Transverse colon (tissue), 4 donors: ENCODE results near the gene PCBP3. TPM values are rescaled to one million over a fixed set of nuclear protein-coding genes. Genes with fewer than 3 reads are reported as not detected.

Source experiments
- DNase-seq: peaks from one replicate; pipeline ENCODE4 v3.0.0-alpha.2; 2019
- H3K27ac ChIP-seq, 4 donors: fragments of 200-600 bp; sonication (generic); 2 replicates each; pipeline ENCODE4 v1.5.1; 2016 to 2018; ENCODE audit warnings: inconsistent platforms in 4 of 4
- H3K27me3 ChIP-seq: fragments of 200-600 bp; sonication (generic); 2 replicates; pipeline ENCODE4 v1.5.1; 2017; ENCODE audit warnings: inconsistent platforms
- H3K36me3 ChIP-seq, 4 donors: fragments of 200-600 bp; sonication (generic); 2 replicates each; pipeline ENCODE4 v1.5.1; 2017 to 2019; ENCODE audit warnings: inconsistent platforms in 4 of 4
- H3K4me1 ChIP-seq, 4 donors: fragments of 200-600 bp; sonication (generic); 2 replicates each; pipeline ENCODE4 v1.5.1; 2017 to 2020; ENCODE audit warnings: inconsistent platforms in 4 of 4
- H3K4me3 ChIP-seq, 4 donors: fragments of 200-600 bp; sonication (generic); 1 replicate in 1 of 4; 2 replicates in 3 of 4; pipeline versions ENCODE4 v1.5.1 to v1.6.1; 2017 to 2019; ENCODE audit warnings: inconsistent platforms in 4 of 4
- H3K9me3 ChIP-seq, 2 donors: fragments of 200-600 bp; sonication (generic); 2 replicates each; pipeline ENCODE4 v1.5.1; 2017 to 2019; ENCODE audit warnings: inconsistent platforms in 2 of 2
- EP300 ChIP-seq: sonication (generic); formaldehyde crosslinking; IDR thresholded peaks from one replicate; pipeline ENCODE4 v1.6.1; 2017; ENCODE audit warnings: antibody characterized with exemption, low read depth
- POLR2A ChIP-seq: fragments of 450-650 bp; IDR thresholded peaks from one replicate; pipeline ENCODE4 v1.6.1; 2016; ENCODE audit warnings: antibody characterized with exemption, mild to moderate bottlenecking, moderate library complexity
- POLR2AphosphoS5 ChIP-seq, 3 donors: sonication (generic); formaldehyde crosslinking; IDR thresholded peaks; one replicate each; pipeline ENCODE4 v1.6.1; 2016; ENCODE audit warnings: antibody characterized with exemption in 3 of 3
- WGBS, 2 donors: methylation state at CpG; one replicate each; pipeline ENCODE4 v1.1.5; 2018; ENCODE audit warnings: low coverage in 1 of 2; 5-methylcytosine and 5-hydroxymethylcytosine counted together
- in situ Hi-C, 4 donors: fragments of 200-750 bp; cut with MboI; loops; one replicate each; pipeline versions ENCODE4 v1.15.0 to v1.15.1; 2017; ENCODE audit warnings: low sequenced_read_pairs in 3 of 4, low pct_ligation_motif_present in 1 of 4, low pct_unique_long_range_greater_than_20kb in 1 of 4
- intact Hi-C: fragments of 100-400 bp; cut with DNase I; formaldehyde crosslinking; loops from one replicate; pipeline ENCODE4 v1.15.1; 2023; ENCODE audit warnings: low total_unique reads
- total RNA-seq, 4 donors: library from RNA; depleted of rRNA; stranded (reverse); fragments of >200 nt; gene quantifications; one replicate each; pipeline ENCODE4 v1.1.0, GENCODE V29; 2016
- TF ChIP-seq, protein P1 (sequence below), 5 experiments: fragments of 200-600 bp in 3 of 5; fragments of 450-650 bp in 2 of 5; sonication (generic) in 3 of 5; IDR thresholded peaks; 1 replicate in 2 of 5; 2 replicates in 3 of 5; pipeline ENCODE4 v1.5.1; 2016 to 2017; ENCODE audit warnings: antibody characterized with exemption in 5 of 5, inconsistent platforms in 3 of 5, mild to moderate bottlenecking in 2 of 5, moderate library complexity in 1 of 5

PCBP3 gene
- total RNA-seq, 4 donors from 2014 or later: 0.80 to 7.8 (median 5.3) TPM

DNA sequence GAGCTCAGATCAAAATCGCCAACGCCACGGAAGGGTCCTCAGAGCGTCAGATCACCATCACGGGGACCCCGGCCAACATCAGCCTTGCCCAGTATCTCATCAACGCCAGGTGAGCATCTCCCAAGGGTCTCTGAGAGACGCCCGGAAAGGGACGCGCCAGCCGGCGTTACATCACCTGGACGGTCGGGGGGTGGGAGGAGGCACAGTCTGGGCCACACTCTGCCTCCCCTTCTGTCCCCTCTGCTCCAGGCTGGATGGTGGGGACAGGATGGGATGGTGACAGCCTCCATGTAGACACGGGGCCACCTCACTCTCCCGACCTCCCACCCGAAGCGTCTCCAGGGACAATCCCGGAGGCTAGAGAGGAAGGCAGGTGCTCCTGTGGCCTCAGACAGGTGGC is 296.6 kb downstream of the PCBP3 start:
- no peak overlapping the region for H3K27ac ChIP-seq
- 93% methylated on average over 18 of the region's 20 CpGs; no CpG with 5 or more reads in 1 of the 2 donors for WGBS, 2 donors
- H3K4me3 ChIP-seq: no peak overlapping the region
- no peaks in the 10 kb centered on the region for H3K27me3 ChIP-seq
- no peaks in the 10 kb centered on the region for H3K36me3 ChIP-seq
- DNase-seq: no peak
- no peaks in the 10 kb centered on the region for H3K9me3 ChIP-seq
- intact Hi-C loops (no loop called here), in situ Hi-C loops (no loop called here)
- H3K4me1 ChIP-seq: no peaks in the 10 kb centered on the region
- TF ChIP-seq POLR2AphosphoS5 (IDR thresholded peaks at IDR 0.05) (no peak), POLR2A (no peak)
- TF ChIP-seq, protein P1, sequence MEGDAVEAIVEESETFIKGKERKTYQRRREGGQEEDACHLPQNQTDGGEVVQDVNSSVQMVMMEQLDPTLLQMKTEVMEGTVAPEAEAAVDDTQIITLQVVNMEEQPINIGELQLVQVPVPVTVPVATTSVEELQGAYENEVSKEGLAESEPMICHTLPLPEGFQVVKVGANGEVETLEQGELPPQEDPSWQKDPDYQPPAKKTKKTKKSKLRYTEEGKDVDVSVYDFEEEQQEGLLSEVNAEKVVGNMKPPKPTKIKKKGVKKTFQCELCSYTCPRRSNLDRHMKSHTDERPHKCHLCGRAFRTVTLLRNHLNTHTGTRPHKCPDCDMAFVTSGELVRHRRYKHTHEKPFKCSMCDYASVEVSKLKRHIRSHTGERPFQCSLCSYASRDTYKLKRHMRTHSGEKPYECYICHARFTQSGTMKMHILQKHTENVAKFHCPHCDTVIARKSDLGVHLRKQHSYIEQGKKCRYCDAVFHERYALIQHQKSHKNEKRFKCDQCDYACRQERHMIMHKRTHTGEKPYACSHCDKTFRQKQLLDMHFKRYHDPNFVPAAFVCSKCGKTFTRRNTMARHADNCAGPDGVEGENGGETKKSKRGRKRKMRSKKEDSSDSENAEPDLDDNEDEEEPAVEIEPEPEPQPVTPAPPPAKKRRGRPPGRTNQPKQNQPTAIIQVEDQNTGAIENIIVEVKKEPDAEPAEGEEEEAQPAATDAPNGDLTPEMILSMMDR (IDR thresholded peaks at IDR 0.05): no peak

GRCh38 chr21:45940621-45941337 is 297.3 kb downstream of the PCBP3 start:
- Histone ChIP-seq H3K4me1 (no peaks in the 10 kb centered on the region), H3K36me3 (no peaks in the 10 kb centered on the region), H3K9me3 (no peaks in the 10 kb centered on the region), H3K4me3 (no peak overlapping the region), H3K27ac (no peak overlapping the region), H3K27me3 (no peaks in the 10 kb centered on the region)
- no peak for DNase-seq
- intact Hi-C loops (no loop called here), in situ Hi-C loops (no loop called here)
- WGBS, 2 donors: 90% methylated on average over 23 of the region's 23 CpGs; no CpG with 5 or more reads in 1 of the 2 donors
- TF ChIP-seq, protein P1 (IDR thresholded peaks at IDR 0.05): no peak
- TF ChIP-seq POLR2AphosphoS5 (IDR thresholded peaks at IDR 0.05): no peak

DNA sequence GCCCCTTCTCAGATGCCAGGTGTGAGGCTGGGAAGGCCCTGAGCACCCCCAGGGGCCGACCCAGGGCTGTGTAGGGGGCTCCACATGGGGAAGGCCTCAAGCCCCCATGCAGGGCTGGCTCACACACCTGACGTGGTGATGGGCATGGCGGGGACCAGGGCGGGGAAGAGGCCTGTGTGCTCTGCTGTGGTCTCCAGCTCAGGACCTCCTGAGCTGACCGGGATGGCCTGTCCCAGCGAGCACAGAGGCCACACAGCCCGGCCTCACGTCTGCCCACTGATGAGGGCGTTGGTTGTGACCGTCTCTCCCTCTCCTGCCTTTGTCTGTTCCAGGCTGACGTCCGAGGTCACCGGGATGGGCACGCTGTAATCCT is 297.8 kb downstream of the PCBP3 start:
- TF ChIP-seq, protein P1 (IDR thresholded peaks at IDR 0.05): no peak
- no peak overlapping the region for H3K27ac ChIP-seq
- no peak for DNase-seq
- H3K36me3 ChIP-seq: no peaks in the 10 kb centered on the region
- intact Hi-C loops (no loop called here), in situ Hi-C loops (no loop called here)
- no peak overlapping the region for H3K4me3 ChIP-seq
- WGBS, 2 donors: 90% methylated on average over 14 of the region's 14 CpGs; no CpG with 5 or more reads in 1 of the 2 donors
- H3K4me1 ChIP-seq: no peaks in the 10 kb centered on the region
- H3K9me3 ChIP-seq: no peaks in the 10 kb centered on the region
- H3K27me3 ChIP-seq: no peaks in the 10 kb centered on the region

DNA sequence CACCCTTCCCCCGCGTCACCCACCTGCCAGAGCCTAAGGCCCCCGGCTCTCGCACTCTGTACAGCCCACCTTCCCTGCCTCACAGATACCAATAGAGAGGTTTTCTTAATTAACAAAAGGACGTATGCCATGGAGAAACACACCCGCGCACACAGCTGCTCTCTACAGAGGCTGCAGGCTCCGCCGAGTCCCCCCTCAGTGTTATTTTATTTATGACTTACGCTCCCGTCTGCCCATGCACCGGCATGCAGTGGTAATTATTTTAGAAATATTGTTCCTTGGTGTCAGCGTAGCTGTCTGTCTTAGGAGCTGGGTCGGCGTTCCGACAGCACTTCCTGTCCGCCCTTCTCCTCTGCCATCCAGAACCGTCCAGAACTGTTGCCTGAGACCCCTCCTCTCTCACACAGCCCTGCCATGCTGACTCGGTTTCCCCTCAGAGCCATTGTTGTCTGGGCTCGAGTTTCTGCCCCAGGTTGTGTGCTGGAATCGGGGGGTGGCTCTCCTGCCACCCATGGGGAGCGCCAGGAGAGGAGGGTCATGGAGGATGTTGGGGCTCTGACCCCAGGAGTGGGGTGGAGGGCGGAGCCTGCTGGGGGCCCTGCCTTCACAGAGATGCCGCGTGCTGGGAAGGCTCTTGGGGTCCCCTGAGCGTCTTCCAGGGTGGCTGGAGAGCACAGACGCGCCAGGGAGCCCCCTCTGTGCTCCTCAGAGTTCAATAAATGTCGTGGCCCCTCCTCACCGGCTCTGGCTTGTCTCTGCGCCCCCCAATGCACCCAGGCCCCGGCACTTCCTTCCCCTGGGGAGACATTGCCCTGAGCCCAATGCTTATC is 298.4 kb downstream of the PCBP3 start:
- WGBS, 2 donors: 85 to 86% methylated on average over 11 to 32 of the region's 32 CpGs

More for the DNA sequence above, 298.4 kb downstream of the PCBP3 start:
- TF ChIP-seq, protein P1 (IDR thresholded peaks at IDR 0.05): no peak
- TF ChIP-seq EP300: no peak
- no peak for TF ChIP-seq POLR2A
- no peak for TF ChIP-seq POLR2AphosphoS5 (IDR thresholded peaks at IDR 0.05)
- no peaks in the 10 kb centered on the region for H3K9me3 ChIP-seq
- intact Hi-C loops: no loop called here
- in situ Hi-C loops: no loop called here
- no peaks in the 10 kb centered on the region for H3K27me3 ChIP-seq
- no peak overlapping the region for H3K27ac ChIP-seq
- no peaks in the 10 kb centered on the region for H3K36me3 ChIP-seq
- no peaks in the 10 kb centered on the region for H3K4me1 ChIP-seq
- H3K4me3 ChIP-seq: no peak overlapping the region
- no peak for DNase-seq
